ENCODE results near the gene IMP4.

IMP4 gene

GRCh38 chr2:130355172-130355577 lies 12.5 kb downstream of the IMP4 start:
- H3K27me3 ChIP-seq (ENCODE audit: control insufficient read depth, insufficient read depth, low read length): no peaks in the 10 kb centered on the region
- peak overlapping the region; percentile 94 for H3K4me2 ChIP-seq (ENCODE audit: low read length)
- peak overlapping the region; percentile 88 for H3K4me3 ChIP-seq (ENCODE audit: low read depth, low read length)
- peaks cover 12% of the 10 kb centered on the region for H3K4me1 ChIP-seq
- no peak overlapping the region for H3K9ac ChIP-seq
- H3K79me2 ChIP-seq: no peaks in the 10 kb centered on the region
- TF ChIP-seq CTCF (IDR thresholded peaks at IDR 0.05): no peak
- peak overlapping the region; percentile 97 for H2AFZ ChIP-seq
- no peaks in the 10 kb centered on the region for H3K9me3 ChIP-seq (ENCODE audit: control insufficient read depth, low read length)
- H3K36me3 ChIP-seq (ENCODE audit: control insufficient read depth, insufficient read depth, low read length): no peaks in the 10 kb centered on the region
- peak overlapping the region; percentile 48 for H3K27ac ChIP-seq

- no peaks in the 10 kb centered on the region for H3K27me3 ChIP-seq (ENCODE audit: control insufficient read depth, insufficient read depth, low read length)
- peak; percentile 67 for TF ChIP-seq CTCF (IDR thresholded peaks at IDR 0.05)
- peak within 1 kb of the TSS; percentile 25 for H3K9ac ChIP-seq
- H3K9me3 ChIP-seq (ENCODE audit: control insufficient read depth, low read length): no peaks in the 10 kb centered on the region
- H3K4me3 ChIP-seq (ENCODE audit: low read depth, low read length): peak within 1 kb of the TSS; percentile 88
- H3K4me1 ChIP-seq: peaks cover 12% of the 10 kb centered on the region
- no peaks in the 10 kb centered on the region for H3K79me2 ChIP-seq
- peak within 1 kb of the TSS; percentile 94 for H3K4me2 ChIP-seq (ENCODE audit: low read length)
- peak within 1 kb of the TSS; percentile 97 for H2AFZ ChIP-seq
- peak within 1 kb of the TSS; percentile 64 for H3K27ac ChIP-seq
- no peaks in the 10 kb centered on the region for H3K36me3 ChIP-seq (ENCODE audit: control insufficient read depth, insufficient read depth, low read length)
Observed at GRCh38 chr2:130355578-130356431, 13.1 kb downstream of the IMP4 start, which contains the start of gene PTPN18. PTPN18 (plus strand) TSS chr2:130356056; CDS start chr2:130356108, 52 bp downstream.

- Histone ChIP-seq H3K27ac (no peak overlapping the region), H3K4me1 (peaks cover 12% of the 10 kb centered on the region), H3K79me2 (no peaks in the 10 kb centered on the region), H3K4me2 (ENCODE audit: low read length) (no peak overlapping the region), H3K9me3 (ENCODE audit: control insufficient read depth, low read length) (no peaks in the 10 kb centered on the region), H3K27me3 (ENCODE audit: control insufficient read depth, insufficient read depth, low read length) (no peaks in the 10 kb centered on the region), H3K9ac (no peak overlapping the region), H3K4me3 (ENCODE audit: low read depth, low read length) (no peak overlapping the region), H3K36me3 (ENCODE audit: control insufficient read depth, insufficient read depth, low read length) (no peaks in the 10 kb centered on the region), H2AFZ (no peak overlapping the region)
- TF ChIP-seq CTCF (IDR thresholded peaks at IDR 0.05): no peak
Observed at GRCh38 chr2:130357864-130358263, 15.2 kb downstream of the IMP4 start.

- Histone ChIP-seq H3K79me2 (no peaks in the 10 kb centered on the region), H3K27ac (no peak overlapping the region), H3K4me3 (ENCODE audit: low read depth, low read length) (no peak overlapping the region), H3K9me3 (ENCODE audit: control insufficient read depth, low read length) (no peaks in the 10 kb centered on the region), H2AFZ (no peak overlapping the region), H3K4me1 (peaks cover 12% of the 10 kb centered on the region), H3K36me3 (ENCODE audit: control insufficient read depth, insufficient read depth, low read length) (no peaks in the 10 kb centered on the region), H3K9ac (no peak overlapping the region), H3K4me2 (ENCODE audit: low read length) (no peak overlapping the region), H3K27me3 (ENCODE audit: control insufficient read depth, insufficient read depth, low read length) (no peaks in the 10 kb centered on the region)
- TF ChIP-seq CTCF (IDR thresholded peaks at IDR 0.05): no peak
Observed at GRCh38 chr2:130358420-130359350, 16.0 kb downstream of the IMP4 start.

Measured in parathyroid adenoma (tissue), 2 donors.